GM23338 (cell line): Measurements from ENCODE around the gene SFXN5. TPM values are rescaled to one million over a fixed set of nuclear protein-coding genes. Genes with fewer than 3 reads are reported as not detected.

Experiments used
- ATAC-seq: fragments of 200-7000 bp; cut with Tn5 transposase; 3 replicates; pipeline ENCODE4 v1.9.1; 2020
- DNase-seq: peaks from one replicate; pipeline ENCODE4 v3.0.0-alpha.2; 2015; ENCODE audit warnings: low spot score
- H2AFZ ChIP-seq: fragments of 200-600 bp; sonication (generic); 2 replicates; pipeline ENCODE4 v1.8.0; 2016; ENCODE audit warnings: antibody characterized with exemption, mild to moderate bottlenecking, moderate library complexity
- H3F3A ChIP-seq: fragments of 200-600 bp; sonication (generic); replicated peaks from 2 replicates; pipeline ENCODE4 v1.8.0; 2017; ENCODE audit warnings: antibody characterized with exemption, mixed run types, low read depth
- H3K27ac ChIP-seq: fragments of 200-600 bp; sonication (generic); 2 replicates; pipeline ENCODE4 v1.6.1; 2016; ENCODE audit warnings: low read depth
- H3K27me3 ChIP-seq: fragments of 200-600 bp; sonication (generic); 2 replicates; pipeline ENCODE4 v1.8.0; 2016; ENCODE audit warnings: mild to moderate bottlenecking, mixed run types, moderate library complexity; ENCODE audit not compliant: insufficient read depth
- H3K36me3 ChIP-seq: fragments of 200-600 bp; sonication (generic); 2 replicates; pipeline ENCODE4 v1.8.0; 2016; ENCODE audit warnings: mild to moderate bottlenecking; ENCODE audit not compliant: insufficient read depth
- H3K4me1 ChIP-seq: fragments of 200-600 bp; sonication (generic); 2 replicates; pipeline ENCODE4 v1.8.0; 2016; ENCODE audit warnings: mild to moderate bottlenecking, moderate library complexity; ENCODE audit not compliant: insufficient read depth
- H3K4me2 ChIP-seq: fragments of 200-600 bp; sonication (generic); 2 replicates; pipeline ENCODE4 v1.7.1; 2017; ENCODE audit warnings: mixed run types
- H3K4me3 ChIP-seq: fragments of 200-600 bp; sonication (generic); 2 replicates; pipeline ENCODE4 v1.6.1; 2016; ENCODE audit warnings: mixed run types
- H3K79me2 ChIP-seq: fragments of 200-600 bp; sonication (generic); replicated peaks from 2 replicates; pipeline ENCODE4 v1.8.0; 2017; ENCODE audit warnings: mild to moderate bottlenecking; ENCODE audit not compliant: insufficient read depth
- H3K9me2 ChIP-seq: fragments of 200-600 bp; sonication (generic); 2 replicates; pipeline ENCODE4 v1.8.0; 2017; ENCODE audit not compliant: insufficient read depth
- H4K20me1 ChIP-seq: fragments of 200-600 bp; sonication (generic); replicated peaks from 2 replicates; pipeline ENCODE4 v1.8.0; 2017; ENCODE audit warnings: mild to moderate bottlenecking; ENCODE audit not compliant: insufficient read depth
- H3K27ac Mint-ChIP-seq: 2 replicates; pipeline ENCODE4 v1.8.0; 2020; ENCODE audit warnings: inconsistent platforms, mild to moderate bottlenecking, moderate library complexity, mixed read lengths
- H3K27me3 Mint-ChIP-seq: 3 replicates; pipeline ENCODE4 v1.8.0; 2022; ENCODE audit warnings: low read depth, mild to moderate bottlenecking, moderate library complexity, mixed read lengths, inconsistent platforms; ENCODE audit not compliant: insufficient read depth, poor library complexity
- H3K36me3 Mint-ChIP-seq: 3 replicates; pipeline ENCODE4 v1.8.0; 2021; ENCODE audit warnings: low read depth, mild to moderate bottlenecking, inconsistent platforms, moderate library complexity, mixed read lengths
- H3K4me1 Mint-ChIP-seq: 3 replicates; pipeline ENCODE4 v1.8.0; 2020; ENCODE audit warnings: mild to moderate bottlenecking, inconsistent platforms, mixed read lengths
- H3K4me3 Mint-ChIP-seq: 3 replicates; pipeline ENCODE4 v1.8.0; 2021; ENCODE audit warnings: moderate library complexity, mild to moderate bottlenecking, inconsistent platforms, mixed read lengths
- H3K9me3 Mint-ChIP-seq: 3 replicates; pipeline ENCODE4 v1.8.0; 2020; ENCODE audit warnings: moderate library complexity, mild to moderate bottlenecking, inconsistent platforms, mixed read lengths
- CREB1 ChIP-seq: fragments of 250-450 bp; sonication (Bioruptor Pico); IDR thresholded peaks from 2 replicates; pipeline ENCODE4 v1.5.0; 2020; ENCODE audit warnings: low read depth, mild to moderate bottlenecking, moderate library complexity
- CTCF ChIP-seq, 2 experiments: fragments of 200-600 bp in 1 of 2; sonication (generic) in 1 of 2; conservative IDR thresholded peaks; 2 replicates each; pipeline versions ENCODE4 v1.5.1 to v1.6.1; 2016 to 2017; ENCODE audit warnings: antibody characterized with exemption in 2 of 2, low read depth in 2 of 2, mild to moderate bottlenecking in 2 of 2, moderate library complexity in 1 of 2
- ETS1 ChIP-seq: IDR thresholded peaks from 2 replicates; pipeline ENCODE4 v1.6.1; 2016; ENCODE audit warnings: antibody characterized with exemption
- EZH2 ChIP-seq: fragments of 200-600 bp; sonication (generic); IDR thresholded peaks from one replicate; pipeline ENCODE4 v1.8.0; 2017; ENCODE audit warnings: antibody characterized with exemption, mild to moderate bottlenecking, low read depth; ENCODE audit not compliant: unreplicated experiment
- EZH2phosphoT487 ChIP-seq: fragments of 200-600 bp; sonication (generic); IDR thresholded peaks from one replicate; pipeline ENCODE4 v1.8.1; 2018; ENCODE audit warnings: antibody characterized with exemption; ENCODE audit not compliant: unreplicated experiment
- JUNB ChIP-seq: IDR thresholded peaks from one replicate; pipeline ENCODE4 v1.6.1; 2016; ENCODE audit warnings: antibody characterized with exemption; ENCODE audit not compliant: unreplicated experiment
- NANOG ChIP-seq: IDR thresholded peaks from 2 replicates; pipeline ENCODE4 v1.6.1; 2016; ENCODE audit warnings: antibody characterized with exemption, borderline replicate concordance
- POLR2AphosphoS5 ChIP-seq: IDR thresholded peaks from 2 replicates; pipeline ENCODE4 v1.6.1; 2016; ENCODE audit warnings: antibody characterized with exemption, low read depth
- REST ChIP-seq: IDR thresholded peaks from one replicate; pipeline ENCODE4 v1.6.1; 2018; ENCODE audit warnings: antibody characterized with exemption; ENCODE audit not compliant: unreplicated experiment
- STAT1 ChIP-seq: IDR thresholded peaks from one replicate; pipeline ENCODE4 v1.6.1; 2016; ENCODE audit warnings: antibody characterized with exemption; ENCODE audit not compliant: unreplicated experiment
- ZNF114 ChIP-seq: fragments of 250-450 bp; sonication (Bioruptor Pico); IDR thresholded peaks from 2 replicates; pipeline ENCODE4 v1.5.0; 2020; ENCODE audit warnings: mild to moderate bottlenecking, moderate library complexity
- ZNF331 ChIP-seq: fragments of 250-450 bp; sonication (Bioruptor Pico); IDR thresholded peaks from 2 replicates; pipeline ENCODE4 v1.5.0; 2020; ENCODE audit warnings: low read depth, mild to moderate bottlenecking, moderate library complexity
- ZNF462 ChIP-seq: fragments of 250-450 bp; sonication (Bioruptor Pico); IDR thresholded peaks from 2 replicates; pipeline ENCODE4 v1.5.0; 2020; ENCODE audit warnings: mild to moderate bottlenecking, moderate library complexity
- polyA plus RNA-seq: library from polyadenylated mRNA; unstranded; fragments of >200 nt; fragmentation: Nextera tagmentation; extraction: Ambion mirVana; gene quantifications from 2 replicates; pipeline ENCODE4 v1.2.1, GENCODE V29; 2016
- total RNA-seq: library from RNA; depleted of rRNA; stranded (reverse); fragments of >200 nt; shearing (Covaris generic); gene quantifications from 2 replicates; pipeline ENCODE4 v1.2.3, GENCODE V29; 2014

Gene SFXN5
- total and polyA plus RNA-seq, 2 experiments from 2014 or later, result 23.6 to 25.8 TPM

GRCh38 chr2:73007991-73008765 is 63.3 kb downstream of the SFXN5 start:
- H4K20me1 ChIP-seq, result no peaks in the 10 kb centered on the region
- H3K4me1 ChIP-seq, result no peaks in the 10 kb centered on the region; the same call in 1 of the 2 replicates
- no peaks in the 10 kb centered on the region for H3F3A ChIP-seq
- Mint-ChIP-seq H3K4me3 (no peak overlapping the region), H3K27ac (no peak overlapping the region), H3K9me3 (no peaks in the 10 kb centered on the region), H3K4me1 (peaks cover 4% of the 10 kb centered on the region; the same call in 2 of the 3 replicates), H3K27me3 (peaks cover 15% of the 10 kb centered on the region), H3K36me3 (no peaks in the 10 kb centered on the region)
- no peaks in the 10 kb centered on the region for H3K27me3 ChIP-seq
- no peaks in the 10 kb centered on the region for H3K36me3 ChIP-seq
- no peak overlapping the region for H3K4me2 ChIP-seq
- H3K79me2 ChIP-seq, result no peaks in the 10 kb centered on the region
- no peak for TF ChIP-seq ETS1
- TF ChIP-seq POLR2AphosphoS5, result no peak
- TF ChIP-seq EZH2phosphoT487, result no peak
- no peak for TF ChIP-seq CTCF (conservative IDR thresholded peaks at IDR 0.05; ENCODE audit: low read depth in 2 of 2)
- TF ChIP-seq JUNB, result no peak
- TF ChIP-seq EZH2, result no peak
- no peak for TF ChIP-seq ZNF114
- no peak for TF ChIP-seq NANOG
- no peak for TF ChIP-seq REST
- no peak for TF ChIP-seq ZNF462 (CRISPR knock-in tag)
- no peak for TF ChIP-seq CREB1
- no peak for TF ChIP-seq ZNF331 (CRISPR knock-in tag)
- TF ChIP-seq STAT1, result no peak
- H2AFZ ChIP-seq, result no peak overlapping the region
- no peak overlapping the region for H3K4me3 ChIP-seq
- H3K9me2 ChIP-seq, result no peaks in the 10 kb centered on the region
- DNase-seq, result no peak
- H3K27ac ChIP-seq, result no peak overlapping the region
- ATAC-seq, result no peak; the same call in 2 of the 3 replicates
